ENCODE measurements around the gene C20orf202.

C20orf202 gene

GRCh38 chr20:1165521-1165920, 37.7 kb upstream of the C20orf202 start:
- TF ChIP-seq SIN3A (IDR thresholded peaks at IDR 0.05; ENCODE audit: borderline replicate concordance, insufficient read depth, low read length) (no peak), TAF1 (IDR thresholded peaks at IDR 0.05; ENCODE audit: borderline replicate concordance, insufficient read depth, low read length) (no peak), FOXP2 (optimal IDR thresholded peaks at IDR 0.05; ENCODE audit: borderline replicate concordance, extremely low read depth, extremely low read length, insufficient read depth) (no peak), POLR2AphosphoS5 (IDR thresholded peaks at IDR 0.05; ENCODE audit: low read depth, low read length) (no peak)
- TF ChIP-seq, protein P1, sequence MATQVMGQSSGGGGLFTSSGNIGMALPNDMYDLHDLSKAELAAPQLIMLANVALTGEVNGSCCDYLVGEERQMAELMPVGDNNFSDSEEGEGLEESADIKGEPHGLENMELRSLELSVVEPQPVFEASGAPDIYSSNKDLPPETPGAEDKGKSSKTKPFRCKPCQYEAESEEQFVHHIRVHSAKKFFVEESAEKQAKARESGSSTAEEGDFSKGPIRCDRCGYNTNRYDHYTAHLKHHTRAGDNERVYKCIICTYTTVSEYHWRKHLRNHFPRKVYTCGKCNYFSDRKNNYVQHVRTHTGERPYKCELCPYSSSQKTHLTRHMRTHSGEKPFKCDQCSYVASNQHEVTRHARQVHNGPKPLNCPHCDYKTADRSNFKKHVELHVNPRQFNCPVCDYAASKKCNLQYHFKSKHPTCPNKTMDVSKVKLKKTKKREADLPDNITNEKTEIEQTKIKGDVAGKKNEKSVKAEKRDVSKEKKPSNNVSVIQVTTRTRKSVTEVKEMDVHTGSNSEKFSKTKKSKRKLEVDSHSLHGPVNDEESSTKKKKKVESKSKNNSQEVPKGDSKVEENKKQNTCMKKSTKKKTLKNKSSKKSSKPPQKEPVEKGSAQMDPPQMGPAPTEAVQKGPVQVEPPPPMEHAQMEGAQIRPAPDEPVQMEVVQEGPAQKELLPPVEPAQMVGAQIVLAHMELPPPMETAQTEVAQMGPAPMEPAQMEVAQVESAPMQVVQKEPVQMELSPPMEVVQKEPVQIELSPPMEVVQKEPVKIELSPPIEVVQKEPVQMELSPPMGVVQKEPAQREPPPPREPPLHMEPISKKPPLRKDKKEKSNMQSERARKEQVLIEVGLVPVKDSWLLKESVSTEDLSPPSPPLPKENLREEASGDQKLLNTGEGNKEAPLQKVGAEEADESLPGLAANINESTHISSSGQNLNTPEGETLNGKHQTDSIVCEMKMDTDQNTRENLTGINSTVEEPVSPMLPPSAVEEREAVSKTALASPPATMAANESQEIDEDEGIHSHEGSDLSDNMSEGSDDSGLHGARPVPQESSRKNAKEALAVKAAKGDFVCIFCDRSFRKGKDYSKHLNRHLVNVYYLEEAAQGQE (IDR thresholded peaks at IDR 0.05; ENCODE audit: insufficient read depth in 1 of 2, low read depth in 2 of 2, low read length in 2 of 2) = no peak

GRCh38 chr20:1165941-1166340, 37.3 kb upstream of the C20orf202 start:
- TF ChIP-seq POLR2AphosphoS5 (IDR thresholded peaks at IDR 0.05; ENCODE audit: low read depth, low read length) = no peak
- no peak for TF ChIP-seq SIN3A (IDR thresholded peaks at IDR 0.05; ENCODE audit: borderline replicate concordance, insufficient read depth, low read length)
- TF ChIP-seq, protein P1 (IDR thresholded peaks at IDR 0.05; ENCODE audit: insufficient read depth in 1 of 2, low read depth in 2 of 2, low read length in 2 of 2) = no peak
- no peak for TF ChIP-seq FOXP2 (optimal IDR thresholded peaks at IDR 0.05; ENCODE audit: borderline replicate concordance, extremely low read depth, extremely low read length, insufficient read depth)
- no peak for TF ChIP-seq TAF1 (IDR thresholded peaks at IDR 0.05; ENCODE audit: borderline replicate concordance, insufficient read depth, low read length)

DNA sequence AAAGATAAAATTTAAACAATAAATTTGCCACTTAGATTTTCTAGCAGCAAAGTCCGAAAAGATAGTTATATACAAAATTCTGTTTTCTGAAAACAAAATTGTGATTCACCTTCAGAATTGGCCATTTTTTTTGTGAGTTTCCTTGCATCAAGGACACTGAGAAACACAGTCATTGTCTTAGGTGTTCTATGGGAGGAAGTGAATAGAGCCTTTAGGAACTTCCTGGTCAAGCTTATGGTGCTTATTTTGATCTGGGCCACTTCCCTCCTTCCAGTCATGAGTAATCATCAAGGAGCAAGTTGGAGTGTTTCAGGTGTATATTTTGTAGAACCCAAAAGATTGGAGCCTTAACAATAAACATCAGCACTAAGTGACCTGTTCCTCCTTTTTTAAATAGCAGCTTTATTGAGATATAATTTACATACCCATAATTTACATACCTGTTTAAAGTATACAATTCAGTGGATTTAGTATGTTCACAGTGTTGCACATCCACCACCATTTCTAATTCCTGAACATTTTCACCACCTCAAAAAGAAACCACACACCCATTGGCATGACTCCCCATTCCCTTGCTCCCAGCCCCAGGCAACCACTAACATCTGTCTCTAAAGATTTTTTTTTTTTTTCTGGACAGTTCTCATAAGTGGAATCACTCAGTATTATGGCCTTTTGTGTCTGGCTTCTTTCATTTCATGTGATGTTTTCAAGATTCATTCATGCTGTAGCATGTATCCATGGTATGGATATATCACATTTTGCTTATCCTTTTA, 36.1 kb upstream of the C20orf202 start:
- TF ChIP-seq POLR2AphosphoS5 (IDR thresholded peaks at IDR 0.05; ENCODE audit: low read depth, low read length) (no peak), SIN3A (IDR thresholded peaks at IDR 0.05; ENCODE audit: borderline replicate concordance, insufficient read depth, low read length) (no peak), FOXP2 (optimal IDR thresholded peaks at IDR 0.05; ENCODE audit: borderline replicate concordance, extremely low read depth, extremely low read length, insufficient read depth) (no peak), TAF1 (IDR thresholded peaks at IDR 0.05; ENCODE audit: borderline replicate concordance, insufficient read depth, low read length) (no peak)
- TF ChIP-seq, protein P1 (IDR thresholded peaks at IDR 0.05; ENCODE audit: insufficient read depth in 1 of 2, low read depth in 2 of 2, low read length in 2 of 2) = no peak

DNA sequence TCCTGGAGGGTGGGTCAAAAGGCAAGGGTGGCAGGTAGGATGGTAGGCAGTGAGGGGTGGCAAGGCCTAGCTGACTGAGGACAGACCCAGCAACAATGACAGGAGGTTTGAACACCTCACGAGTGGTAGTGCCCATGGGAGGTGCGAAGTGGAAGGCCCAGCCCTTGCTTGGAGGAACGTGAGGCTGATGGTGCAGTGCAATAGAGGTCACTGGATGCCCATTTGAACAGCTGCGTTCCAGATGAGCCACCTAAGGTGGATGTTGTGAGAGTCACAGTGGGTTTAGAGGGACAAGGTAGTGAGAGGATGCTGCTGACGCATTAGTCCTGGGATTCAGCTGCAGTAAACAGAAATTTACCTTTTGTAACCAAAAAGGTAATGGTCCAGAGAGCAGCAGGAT, 34.0 kb upstream of the C20orf202 start:
- TF ChIP-seq FOXP2 (optimal IDR thresholded peaks at IDR 0.05; ENCODE audit: borderline replicate concordance, extremely low read depth, extremely low read length, insufficient read depth) (no peak), SIN3A (IDR thresholded peaks at IDR 0.05; ENCODE audit: borderline replicate concordance, insufficient read depth, low read length) (no peak), TAF1 (IDR thresholded peaks at IDR 0.05; ENCODE audit: borderline replicate concordance, insufficient read depth, low read length) (no peak)
- TF ChIP-seq, protein P1 (IDR thresholded peaks at IDR 0.05; ENCODE audit: insufficient read depth in 1 of 2, low read depth in 2 of 2, low read length in 2 of 2) = no peak

All from PFSK-1 (cell line).